Thoracic aorta (tissue), 2 donors: ENCODE measurements around the gene L1CAM. TPM values are rescaled to one million over a fixed set of nuclear protein-coding genes. Genes with fewer than 3 reads are reported as not detected.

ENCODE experiments used
- ATAC-seq: fragments of 150-250 bp; one replicate; pipeline ENCODE4 v1.8.0; 2017; ENCODE audit warnings: low read depth; ENCODE audit not compliant: insufficient number of reproducible peaks, low FRiP score
- DNase-seq: peaks from one replicate; pipeline ENCODE4 v3.0.0-alpha.2; 2020; ENCODE audit warnings: low spot score
- H3K27ac ChIP-seq, 2 donors: fragments of 200-600 bp; sonication (generic); 1 replicate in 1 of 2; 2 replicates in 1 of 2; pipeline ENCODE4 v1.5.1; 2016; ENCODE audit warnings: mild to moderate bottlenecking in 2 of 2, moderate library complexity in 2 of 2
- H3K27me3 ChIP-seq: fragments of 200-600 bp; sonication (generic); replicated peaks from 2 replicates; pipeline ENCODE4 v1.6.0; 2016; ENCODE audit warnings: mild to moderate bottlenecking; ENCODE audit not compliant: insufficient read depth
- H3K36me3 ChIP-seq: fragments of 200-600 bp; sonication (generic); one replicate; pipeline ENCODE4 v1.5.1; 2016
- H3K4me1 ChIP-seq, 2 donors: fragments of 200-600 bp; sonication (generic); 1 replicate in 1 of 2; 2 replicates in 1 of 2; pipeline versions ENCODE4 v1.5.1 to v1.6.0; 2016; ENCODE audit warnings: low read depth in 2 of 2, mild to moderate bottlenecking in 1 of 2; ENCODE audit not compliant: control insufficient read depth in 1 of 2
- H3K4me3 ChIP-seq: fragments of 200-600 bp; sonication (generic); 2 replicates; pipeline ENCODE4 v1.5.1; 2016; ENCODE audit warnings: mild to moderate bottlenecking
- H3K9me3 ChIP-seq: fragments of 200-600 bp; sonication (generic); 2 replicates; pipeline ENCODE4 v1.5.1; 2016
- CTCF ChIP-seq: fragments of 200-600 bp; sonication (generic); IDR thresholded peaks from one replicate; pipeline ENCODE4 v1.5.1; 2019; ENCODE audit warnings: antibody characterized with exemption
- total RNA-seq, 2 donors: library from RNA; depleted of rRNA; stranded (reverse); fragments of >200 nt; gene quantifications; one replicate each; pipeline versions ENCODE4 v1.1.0 to v1.2.3, GENCODE V29; 2016

The L1CAM gene
- total RNA-seq, 2 donors from 2014 or later = 1.1 to 18.3 TPM

GRCh38 chrX:153932220-153932915 is 46.4 kb upstream of the L1CAM start:
- no peak overlapping the region for H3K4me3 ChIP-seq
- no peak overlapping the region for H3K27ac ChIP-seq
- ATAC-seq (no peak), DNase-seq (no peak)
- no peaks in the 10 kb centered on the region for H3K27me3 ChIP-seq
- H3K36me3 ChIP-seq = peaks cover 6% of the 10 kb centered on the region
- no peaks in the 10 kb centered on the region for H3K9me3 ChIP-seq
- H3K4me1 ChIP-seq = peaks cover 3 to 14% of the 10 kb centered on the region in 2 donors
- TF ChIP-seq CTCF = no peak

GRCh38 chrX:153931748-153932147 is 45.8 kb upstream of the L1CAM start:
- DNase-seq = no peak
- no peak overlapping the region for H3K27ac ChIP-seq
- H3K4me3 ChIP-seq = no peak overlapping the region
- no peak for TF ChIP-seq CTCF
- no peaks in the 10 kb centered on the region for H3K27me3 ChIP-seq
- H3K4me1 ChIP-seq = peaks cover 3 to 18% of the 10 kb centered on the region in 2 donors
- peaks cover 6% of the 10 kb centered on the region for H3K36me3 ChIP-seq
- ATAC-seq = no peak
- H3K9me3 ChIP-seq = no peaks in the 10 kb centered on the region

GRCh38 chrX:153931151-153931550 is 45.2 kb upstream of the L1CAM start:
- no peak for TF ChIP-seq CTCF
- no peak overlapping the region for H3K27ac ChIP-seq
- ATAC-seq (no peak), DNase-seq (no peak)
- H3K9me3 ChIP-seq = no peaks in the 10 kb centered on the region
- peaks cover 6% of the 10 kb centered on the region for H3K36me3 ChIP-seq
- H3K27me3 ChIP-seq = no peaks in the 10 kb centered on the region
- peaks cover 3 to 24% of the 10 kb centered on the region in 2 donors for H3K4me1 ChIP-seq
- H3K4me3 ChIP-seq = no peak overlapping the region

- Histone ChIP-seq H3K4me3 (no peak overlapping the region), H3K4me1 (peaks cover 3 to 19% of the 10 kb centered on the region in 2 donors), H3K36me3 (peaks cover 6% of the 10 kb centered on the region), H3K9me3 (no peaks in the 10 kb centered on the region), H3K27me3 (no peaks in the 10 kb centered on the region), H3K27ac (no peak overlapping the region)
- no peak for TF ChIP-seq CTCF
- DNase-seq (no peak), ATAC-seq (no peak)
Measured at GRCh38 chrX:153930011-153930910, 44.3 kb upstream of the L1CAM start.

- TF ChIP-seq CTCF = no peak
- H3K27ac ChIP-seq = no peak overlapping the region
- H3K4me1 ChIP-seq = peaks cover 3 to 19% of the 10 kb centered on the region in 2 donors
- H3K27me3 ChIP-seq = no peaks in the 10 kb centered on the region
- H3K9me3 ChIP-seq = no peaks in the 10 kb centered on the region
- peaks cover 6% of the 10 kb centered on the region for H3K36me3 ChIP-seq
- ATAC-seq (no peak), DNase-seq (no peak)
- H3K4me3 ChIP-seq = no peak overlapping the region
Measured at GRCh38 chrX:153929576-153929975, 43.6 kb upstream of the L1CAM start.
